Lower leg skin (tissue), 3 donors: ENCODE results near the gene ZNF385B.

Experiments
- CTCF ChIP-seq, 3 donors: fragments of 450-650 bp; IDR thresholded peaks; one replicate each; pipeline ENCODE4 v1.5.1; 2016; ENCODE audit warnings: antibody characterized with exemption in 3 of 3, mild to moderate bottlenecking in 3 of 3, moderate library complexity in 2 of 3
- POLR2A ChIP-seq, 2 donors: fragments of 450-650 bp; IDR thresholded peaks; one replicate each; pipeline ENCODE4 v1.6.1; 2016 to 2017; ENCODE audit warnings: antibody characterized with exemption in 2 of 2, mild to moderate bottlenecking in 1 of 2, moderate library complexity in 1 of 2

GRCh38 chr2:179686718-179687342 is 174.6 kb downstream of the ZNF385B start:
- TF ChIP-seq POLR2A (IDR thresholded peaks at IDR 0.05) = no peak
- TF ChIP-seq CTCF (IDR thresholded peaks at IDR 0.05) = no peak
